HFFc6 (cell line): ENCODE data around the gene PDE4DIP. TPM values are rescaled to one million over a fixed set of nuclear protein-coding genes. Genes with fewer than 3 reads are reported as not detected.
"Not testable (repeated sequence)": the region's sequence is repeated elsewhere in the genome, so short reads cannot be mapped to it uniquely, and the experiment has no call there.

Source experiments
- DNase-seq: peaks from one replicate; pipeline ENCODE4 v3.0.0-alpha.2; 2018
- H3K27ac Mint-ChIP-seq: 2 replicates; pipeline ENCODE4 v1.8.0; 2020; ENCODE audit warnings: mild to moderate bottlenecking, mixed read lengths
- H3K27me3 Mint-ChIP-seq: 2 replicates; pipeline ENCODE4 v1.8.0; 2021; ENCODE audit warnings: mild to moderate bottlenecking, moderate library complexity, mixed read lengths; ENCODE audit not compliant: insufficient read depth
- H3K36me3 Mint-ChIP-seq: 2 replicates; pipeline ENCODE4 v1.8.0; 2021; ENCODE audit warnings: low read depth, mixed read lengths
- H3K4me1 Mint-ChIP-seq: 2 replicates; pipeline ENCODE4 v1.8.0; 2020; ENCODE audit warnings: low read depth, mixed read lengths
- H3K4me3 Mint-ChIP-seq: 2 replicates; pipeline ENCODE4 v1.8.0; 2020; ENCODE audit warnings: mild to moderate bottlenecking, moderate library complexity, mixed read lengths
- H3K9me3 Mint-ChIP-seq: 2 replicates; pipeline ENCODE4 v1.8.0; 2020; ENCODE audit warnings: mild to moderate bottlenecking, mixed read lengths
- CTCF ChIP-seq: fragments of 200-600 bp; sonication (generic); IDR thresholded peaks from 2 replicates; pipeline ENCODE4 v1.5.0; 2021; ENCODE audit warnings: antibody characterized with exemption, mild to moderate bottlenecking
- total RNA-seq, 6 experiments: library from RNA; stranded (reverse); fragmentation: NEBNext Ultra II Directional; extraction: Animal tissue kit (Norgen Biotek cat#: 25700); gene quantifications; 2 replicates in 1 of 6; 3 replicates in 5 of 6; pipeline ENCODE4 v1.2.3, GENCODE V29; 2021

PDE4DIP gene
- total RNA-seq, 6 experiments from 2014 or later = 98.0 to 142 (median 121) TPM

GRCh38 chr1:148953730-148954129 lies 109.5 kb downstream of the PDE4DIP start:
- Mint-ChIP-seq H3K4me3 (peak overlapping the region; percentile 87), H3K4me1 (peaks cover 20% of the 10 kb centered on the region)
- not testable (repeated sequence) for H3K36me3 Mint-ChIP-seq, H3K27ac Mint-ChIP-seq, H3K9me3 Mint-ChIP-seq, H3K27me3 Mint-ChIP-seq, DNase-seq

- H3K27me3 Mint-ChIP-seq, H3K36me3 Mint-ChIP-seq, H3K27ac Mint-ChIP-seq, DNase-seq, H3K4me1 Mint-ChIP-seq, H3K9me3 Mint-ChIP-seq: not testable (repeated sequence)
- H3K4me3 Mint-ChIP-seq = peak overlapping the region; percentile 61; the same call in 1 of the 2 replicates
Measured at GRCh38 chr1:148958343-148958742, 114.1 kb downstream of the PDE4DIP start.

- H3K4me3 Mint-ChIP-seq, H3K36me3 Mint-ChIP-seq, H3K4me1 Mint-ChIP-seq, DNase-seq, H3K9me3 Mint-ChIP-seq, H3K27me3 Mint-ChIP-seq: not testable (repeated sequence)
- H3K27ac Mint-ChIP-seq = peak overlapping the region; percentile 40; the same call in 1 of the 2 replicates
Measured at GRCh38 chr1:148960212-148961000, 116.2 kb downstream of the PDE4DIP start.

GRCh38 chr1:148962127-148962857 lies 118.1 kb downstream of the PDE4DIP start:
- not testable (repeated sequence) for H3K27me3 Mint-ChIP-seq, DNase-seq, H3K4me3 Mint-ChIP-seq, H3K36me3 Mint-ChIP-seq, H3K9me3 Mint-ChIP-seq, H3K27ac Mint-ChIP-seq, H3K4me1 Mint-ChIP-seq

GRCh38 chr1:148966084-148966483 lies 121.9 kb downstream of the PDE4DIP start:
- not testable (repeated sequence) for H3K27ac Mint-ChIP-seq, H3K4me3 Mint-ChIP-seq, H3K9me3 Mint-ChIP-seq, H3K4me1 Mint-ChIP-seq, DNase-seq, H3K36me3 Mint-ChIP-seq, H3K27me3 Mint-ChIP-seq
- peak; percentile 22; the same call in 1 of the 2 replicates for TF ChIP-seq CTCF

GRCh38 chr1:148967580-148967979 lies 123.4 kb downstream of the PDE4DIP start:
- not testable (repeated sequence) for H3K9me3 Mint-ChIP-seq, DNase-seq, H3K27ac Mint-ChIP-seq, H3K4me1 Mint-ChIP-seq, H3K4me3 Mint-ChIP-seq, H3K27me3 Mint-ChIP-seq, H3K36me3 Mint-ChIP-seq

- not testable (repeated sequence) for H3K27me3 Mint-ChIP-seq, H3K4me1 Mint-ChIP-seq, H3K4me3 Mint-ChIP-seq, H3K36me3 Mint-ChIP-seq, H3K9me3 Mint-ChIP-seq, H3K27ac Mint-ChIP-seq, DNase-seq
Measured at GRCh38 chr1:148968682-148969081, 124.5 kb downstream of the PDE4DIP start.

- not testable (repeated sequence) for H3K27ac Mint-ChIP-seq, H3K9me3 Mint-ChIP-seq, H3K4me3 Mint-ChIP-seq, H3K4me1 Mint-ChIP-seq, H3K36me3 Mint-ChIP-seq, DNase-seq, H3K27me3 Mint-ChIP-seq
Measured at GRCh38 chr1:148969126-148969525, 124.9 kb downstream of the PDE4DIP start.

GRCh38 chr1:148975453-148975852 lies 131.2 kb downstream of the PDE4DIP start:
- Mint-ChIP-seq H3K36me3 (peaks cover 27% of the 10 kb centered on the region), H3K4me1 (peaks cover 28% of the 10 kb centered on the region), H3K4me3 (peak overlapping the region; percentile 80), H3K27ac (peak overlapping the region; percentile 97)
- peak; percentile 75 for DNase-seq
- H3K9me3 Mint-ChIP-seq, H3K27me3 Mint-ChIP-seq: not testable (repeated sequence)

GRCh38 chr1:148975866-148976537 lies 131.8 kb downstream of the PDE4DIP start:
- Mint-ChIP-seq H3K4me1 (peaks cover 28% of the 10 kb centered on the region), H3K36me3 (peaks cover 31% of the 10 kb centered on the region), H3K27ac (peak overlapping the region; percentile 97), H3K4me3 (peak overlapping the region; percentile 80)
- not testable (repeated sequence) for DNase-seq, H3K9me3 Mint-ChIP-seq, H3K27me3 Mint-ChIP-seq

- not testable (repeated sequence) for DNase-seq, H3K4me3 Mint-ChIP-seq, H3K27me3 Mint-ChIP-seq, H3K9me3 Mint-ChIP-seq
- peak overlapping the region; percentile 62 for H3K27ac Mint-ChIP-seq
- H3K4me1 Mint-ChIP-seq = peaks cover 28% of the 10 kb centered on the region
- H3K36me3 Mint-ChIP-seq = peaks cover 49% of the 10 kb centered on the region
Measured at GRCh38 chr1:148977785-148978184, 133.6 kb downstream of the PDE4DIP start.

GRCh38 chr1:148989378-148989777 lies 145.2 kb downstream of the PDE4DIP start:
- not testable (repeated sequence) for H3K4me3 Mint-ChIP-seq, H3K9me3 Mint-ChIP-seq, H3K27ac Mint-ChIP-seq, DNase-seq, H3K27me3 Mint-ChIP-seq
- Mint-ChIP-seq H3K4me1 (peaks cover 39% of the 10 kb centered on the region), H3K36me3 (peaks cover 11% of the 10 kb centered on the region)
